ENCODE measurements around the gene PGBD2. TPM values are rescaled to one million over a fixed set of nuclear protein-coding genes. Genes with fewer than 3 reads are reported as not detected.
"Not testable (repeated sequence)": the region's sequence is repeated elsewhere in the genome, so short reads cannot be mapped to it uniquely, and the experiment has no call there.

Gene PGBD2
- total RNA-seq, 1 donor from 2014 or later: 2.8 TPM

DNA sequence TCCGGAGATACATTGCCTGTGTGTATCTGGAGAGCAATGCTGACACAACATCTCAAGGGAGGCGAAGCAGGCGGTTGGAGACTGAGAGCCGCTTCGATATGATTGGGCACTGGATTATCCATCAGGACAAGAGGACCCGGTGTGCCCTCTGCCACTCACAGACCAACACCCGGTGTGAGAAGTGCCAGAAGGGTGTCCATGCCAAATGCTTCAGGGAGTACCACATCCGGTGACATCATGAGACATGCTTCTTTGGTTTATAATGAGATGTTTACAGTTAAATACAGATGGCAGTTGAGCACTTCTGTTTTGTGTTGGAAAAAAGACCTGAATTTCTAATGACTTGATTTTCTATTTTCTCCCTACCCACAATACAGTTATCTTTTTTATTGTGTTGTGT is 12.1 kb downstream of the PGBD2 start:
- ATAC-seq (ENCODE audit: poor library complexity): no peak
- intact Hi-C loops (cut with DNase I): no loop called here
- DNase-seq: no peak

GRCh38 chr1:248923352-248924338 is 17.6 kb downstream of the PGBD2 start:
- intact Hi-C loops (cut with DNase I): no loop called here
- no peak for DNase-seq
- peak; percentile 34 for ATAC-seq (ENCODE audit: poor library complexity)

DNA sequence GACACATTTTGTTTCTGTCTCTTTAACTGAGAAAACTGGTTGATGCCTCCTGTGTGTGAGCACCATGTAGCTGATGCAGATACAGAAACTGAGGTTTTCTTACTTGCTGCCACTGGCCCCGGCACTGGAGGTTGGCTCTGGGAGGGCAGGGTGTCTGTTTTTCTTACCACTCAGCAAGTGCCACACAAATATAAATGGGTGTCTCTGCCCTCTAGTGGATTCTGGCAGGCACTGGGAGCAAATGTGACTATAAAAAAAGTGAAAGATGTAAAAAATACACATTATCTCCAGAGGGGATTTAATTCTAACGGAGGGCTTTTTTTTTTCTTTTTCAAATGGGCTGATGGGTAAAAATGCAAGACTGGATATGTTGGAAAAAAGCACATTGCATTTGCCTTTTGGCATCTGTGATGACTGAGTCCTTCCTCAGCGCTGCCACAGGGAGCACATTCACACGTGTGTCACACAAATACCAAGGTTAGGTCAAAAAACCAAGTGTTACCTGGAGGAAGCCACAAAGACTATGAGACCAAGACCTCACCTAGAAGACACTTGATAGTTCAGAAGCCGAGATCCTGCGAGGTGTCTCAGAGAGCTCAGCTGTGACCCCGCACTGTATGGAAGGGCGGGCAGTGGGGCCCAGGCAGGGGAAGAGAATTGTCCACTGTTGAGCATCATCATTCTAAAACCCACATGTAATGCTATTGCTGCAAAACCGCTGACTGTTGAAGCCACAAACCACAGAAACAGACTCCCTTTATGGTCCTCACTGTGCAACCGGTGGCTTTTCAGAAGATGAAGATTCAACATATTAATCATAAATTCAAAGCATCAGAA is 18.9 kb downstream of the PGBD2 start:
- peak; percentile 80 for ATAC-seq (ENCODE audit: poor library complexity)
- no peak for DNase-seq
- intact Hi-C loops (cut with DNase I): no loop called here

DNA sequence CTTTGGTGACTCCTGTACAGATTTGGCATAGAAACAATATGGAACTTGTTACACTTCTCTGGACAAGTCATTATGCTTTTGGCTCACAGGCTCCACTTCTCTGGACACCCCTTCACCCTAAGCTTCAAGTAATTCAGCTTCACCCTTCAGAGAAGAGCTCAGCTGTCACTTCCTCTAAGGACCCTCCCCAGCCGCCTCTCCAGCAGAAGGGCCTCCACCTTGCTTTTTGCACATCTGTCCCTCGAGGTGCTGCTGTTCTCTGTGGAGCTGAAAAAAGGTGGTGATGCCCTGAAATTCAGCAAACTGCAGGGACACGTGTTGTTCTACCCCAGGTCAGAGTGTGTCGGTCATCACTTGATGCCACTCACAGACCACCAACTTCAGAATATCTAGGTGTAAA is 19.8 kb downstream of the PGBD2 start:
- intact Hi-C loops (cut with DNase I); DNase-seq; ATAC-seq (ENCODE audit: poor library complexity): not testable (repeated sequence)

- no peak for DNase-seq
- intact Hi-C loops (cut with DNase I): no loop called here
- ATAC-seq (ENCODE audit: poor library complexity): no peak
These were observed 20.6 kb downstream of the PGBD2 start for GRCh38 chr1:248926401-248927182.

GRCh38 chr1:248927283-248927682 is 21.2 kb downstream of the PGBD2 start:
- DNase-seq; ATAC-seq (ENCODE audit: poor library complexity); intact Hi-C loops (cut with DNase I): not testable (repeated sequence)

DNA sequence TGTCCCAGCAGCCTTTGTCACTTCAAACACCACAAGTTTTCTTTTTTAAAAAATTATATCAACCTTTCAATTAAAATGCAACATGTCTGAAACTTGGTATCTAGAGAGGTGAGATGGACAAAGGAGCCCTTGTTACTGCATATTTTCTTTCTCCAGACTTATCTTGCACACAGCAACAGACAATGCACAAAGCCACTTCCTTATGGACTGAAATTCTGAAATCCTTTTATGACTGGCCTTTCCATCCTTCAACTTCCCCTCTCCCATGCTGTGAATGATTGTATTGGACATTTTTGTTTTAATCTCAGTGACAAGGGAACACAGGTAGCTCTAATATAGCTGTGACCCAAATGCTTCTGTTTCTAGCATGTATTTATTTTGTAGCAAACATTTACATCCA is 22.1 kb downstream of the PGBD2 start:
- DNase-seq; intact Hi-C loops (cut with DNase I); ATAC-seq (ENCODE audit: poor library complexity): not testable (repeated sequence)

DNA sequence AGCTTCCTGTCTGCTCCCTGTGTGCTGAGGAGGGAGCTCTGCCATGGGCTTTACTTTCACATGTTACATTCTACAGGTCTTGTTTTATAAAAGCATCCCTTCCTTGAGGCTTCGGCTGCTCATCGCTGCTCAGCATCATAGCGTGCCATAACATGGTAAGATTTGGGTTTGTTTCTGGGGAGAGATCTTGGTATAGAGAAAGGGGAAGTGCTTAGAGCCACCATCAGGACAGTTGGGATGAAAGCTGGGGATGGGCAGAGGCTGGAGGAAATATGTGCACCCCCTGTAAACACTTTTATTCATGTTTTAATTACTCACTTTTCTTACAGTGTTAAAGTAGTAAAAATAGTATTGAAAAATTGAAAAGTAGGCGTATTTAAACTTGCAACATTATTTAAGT is 24.0 kb downstream of the PGBD2 start:
- intact Hi-C loops (cut with DNase I); DNase-seq; ATAC-seq (ENCODE audit: poor library complexity): not testable (repeated sequence)

- DNase-seq; ATAC-seq (ENCODE audit: poor library complexity); intact Hi-C loops (cut with DNase I): not testable (repeated sequence)
These were observed 32.3 kb downstream of the PGBD2 start for GRCh38 chr1:248938173-248938809.

GRCh38 chr1:248944134-248944999 is 38.3 kb downstream of the PGBD2 start:
- intact Hi-C loops (cut with DNase I); DNase-seq; ATAC-seq (ENCODE audit: poor library complexity): not testable (repeated sequence)

GRCh38 chr1:248945000-248945423 is 39.0 kb downstream of the PGBD2 start:
- intact Hi-C loops (cut with DNase I); DNase-seq: not testable (repeated sequence)
- ATAC-seq (ENCODE audit: poor library complexity): peak; percentile 20

GRCh38 chr1:248945453-248945852 is 39.4 kb downstream of the PGBD2 start:
- intact Hi-C loops (cut with DNase I); DNase-seq: not testable (repeated sequence)
- ATAC-seq (ENCODE audit: poor library complexity): peak; percentile 77

DNA sequence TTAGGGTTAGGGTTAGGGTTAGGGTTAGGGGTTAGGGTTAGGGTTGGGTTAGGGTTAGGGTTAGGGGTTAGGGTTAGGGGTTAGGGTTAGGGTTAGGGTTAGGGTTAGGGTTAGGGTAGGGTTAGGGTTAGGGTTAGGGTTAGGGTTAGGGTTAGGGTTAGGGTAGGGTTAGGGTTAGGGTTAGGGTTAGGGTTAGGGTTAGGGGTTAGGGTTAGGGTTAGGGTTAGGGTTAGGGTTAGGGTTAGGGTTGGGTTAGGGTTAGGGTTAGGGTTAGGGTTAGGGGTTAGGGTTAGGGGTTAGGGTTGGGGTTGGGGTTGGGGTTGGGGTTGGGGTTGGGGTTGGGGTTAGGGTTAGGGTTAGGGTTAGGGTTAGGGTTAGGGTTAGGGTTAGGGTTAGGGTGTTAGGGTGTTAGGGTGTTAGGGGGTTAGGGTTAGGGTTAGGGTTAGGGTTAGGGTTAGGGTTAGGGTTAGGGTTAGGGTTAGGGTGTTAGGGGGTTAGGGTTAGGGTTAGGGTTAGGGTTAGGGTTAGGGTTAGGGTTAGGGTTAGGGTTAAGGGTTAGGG is 39.9 kb downstream of the PGBD2 start:
- intact Hi-C loops (cut with DNase I); DNase-seq: not testable (repeated sequence)
- peak; percentile 72 for ATAC-seq (ENCODE audit: poor library complexity)

Measured in Right ventricle myocardium superior (tissue), 1 donor.